SK-N-SH (cell line): Measurements from ENCODE around the gene SYT1.

Experiments
- ELF1 ChIP-seq: IDR thresholded peaks from 2 replicates; pipeline ENCODE4 v1.4.0; 2012
- EP300 ChIP-seq, 2 experiments: IDR thresholded peaks; 2 replicates each; pipeline versions ENCODE4 v1.4.0 to v1.6.1; 2012; ENCODE audit warnings: borderline replicate concordance in 1 of 2, low read depth in 1 of 2, low read length in 1 of 2
- EZH2phosphoT487 ChIP-seq: fragments of 200-600 bp; sonication (generic); IDR thresholded peaks from 2 replicates; pipeline ENCODE4 v1.6.1; 2017; ENCODE audit warnings: low read depth, mixed run types, mild to moderate bottlenecking, antibody characterized with exemption, moderate library complexity, borderline replicate concordance
- FOSL2 ChIP-seq: IDR thresholded peaks from 2 replicates; pipeline ENCODE4 v1.4.0; 2012; ENCODE audit warnings: low read depth, mild to moderate bottlenecking, moderate library complexity, borderline replicate concordance
- FOXJ3 ChIP-seq: sonication (generic); formaldehyde crosslinking; IDR thresholded peaks from 2 replicates; pipeline ENCODE4 v1.5.1; 2020; ENCODE audit warnings: mild to moderate bottlenecking, missing genetic modification reagents
- NFIC ChIP-seq: IDR thresholded peaks from 2 replicates; pipeline ENCODE4 v1.4.0; 2012; ENCODE audit warnings: borderline replicate concordance
- POLR2AphosphoS5 ChIP-seq: IDR thresholded peaks from 2 replicates; pipeline ENCODE4 v1.6.1; 2012; ENCODE audit warnings: low read depth, low read length
- RAD21 ChIP-seq: IDR thresholded peaks from 2 replicates; pipeline ENCODE4 v1.6.1; 2012; ENCODE audit warnings: mild to moderate bottlenecking, low read length
- SMC3 ChIP-seq: IDR thresholded peaks from 2 replicates; pipeline ENCODE4 v1.6.1; 2012; ENCODE audit warnings: low read depth, low read length, improper control_type of control experiment
- TAF1 ChIP-seq: IDR thresholded peaks from 2 replicates; pipeline ENCODE4 v1.6.1; 2012; ENCODE audit warnings: low read depth, mild to moderate bottlenecking, low read length, moderate library complexity, borderline replicate concordance
- TEAD4 ChIP-seq: IDR thresholded peaks from 2 replicates; pipeline ENCODE4 v1.4.0; 2012; ENCODE audit warnings: mild to moderate bottlenecking, borderline replicate concordance; ENCODE audit not compliant: insufficient read depth
- TF ChIP-seq, protein P1 (sequence below): fragments of 200-600 bp; sonication (generic); IDR thresholded peaks from 2 replicates; pipeline ENCODE4 v1.6.1; 2017; ENCODE audit warnings: antibody characterized with exemption, mild to moderate bottlenecking, moderate library complexity
- TF ChIP-seq, protein P2 (sequence below): fragments of 150-350 bp; IDR thresholded peaks from 2 replicates; pipeline ENCODE4 v1.6.1; 2017; ENCODE audit warnings: antibody characterized with exemption, low read length, low read depth, borderline replicate concordance
- TF ChIP-seq, protein P3 (sequence below): IDR thresholded peaks from 2 replicates; pipeline ENCODE4; 2012

DNA sequence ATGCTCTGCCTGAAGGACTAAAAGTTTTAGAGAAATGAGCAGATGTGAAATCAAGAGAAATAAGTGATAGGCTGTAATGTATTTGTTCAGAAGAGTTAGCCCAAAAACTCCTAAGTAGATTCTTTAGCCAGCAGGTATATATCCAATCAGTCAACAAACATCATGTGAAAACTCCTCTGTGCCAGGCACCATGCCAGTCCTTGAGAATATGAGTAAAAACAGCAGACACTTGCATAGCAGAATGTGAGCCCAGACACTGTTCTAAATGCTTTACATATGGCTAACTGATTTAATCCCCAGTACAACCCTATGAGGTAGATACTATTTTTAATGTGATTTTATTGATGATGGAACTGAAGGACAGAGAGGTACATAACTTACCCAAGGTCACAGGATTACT is 496.4 kb downstream of the SYT1 start:
- TF ChIP-seq POLR2AphosphoS5, result no peak
- TF ChIP-seq, protein P1, sequence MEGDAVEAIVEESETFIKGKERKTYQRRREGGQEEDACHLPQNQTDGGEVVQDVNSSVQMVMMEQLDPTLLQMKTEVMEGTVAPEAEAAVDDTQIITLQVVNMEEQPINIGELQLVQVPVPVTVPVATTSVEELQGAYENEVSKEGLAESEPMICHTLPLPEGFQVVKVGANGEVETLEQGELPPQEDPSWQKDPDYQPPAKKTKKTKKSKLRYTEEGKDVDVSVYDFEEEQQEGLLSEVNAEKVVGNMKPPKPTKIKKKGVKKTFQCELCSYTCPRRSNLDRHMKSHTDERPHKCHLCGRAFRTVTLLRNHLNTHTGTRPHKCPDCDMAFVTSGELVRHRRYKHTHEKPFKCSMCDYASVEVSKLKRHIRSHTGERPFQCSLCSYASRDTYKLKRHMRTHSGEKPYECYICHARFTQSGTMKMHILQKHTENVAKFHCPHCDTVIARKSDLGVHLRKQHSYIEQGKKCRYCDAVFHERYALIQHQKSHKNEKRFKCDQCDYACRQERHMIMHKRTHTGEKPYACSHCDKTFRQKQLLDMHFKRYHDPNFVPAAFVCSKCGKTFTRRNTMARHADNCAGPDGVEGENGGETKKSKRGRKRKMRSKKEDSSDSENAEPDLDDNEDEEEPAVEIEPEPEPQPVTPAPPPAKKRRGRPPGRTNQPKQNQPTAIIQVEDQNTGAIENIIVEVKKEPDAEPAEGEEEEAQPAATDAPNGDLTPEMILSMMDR, result no peak
- TF ChIP-seq TAF1, result no peak
- no peak for TF ChIP-seq EZH2phosphoT487
- no peak for TF ChIP-seq FOSL2
- no peak for TF ChIP-seq RAD21
- no peak for TF ChIP-seq NFIC
- TF ChIP-seq, protein P2, sequence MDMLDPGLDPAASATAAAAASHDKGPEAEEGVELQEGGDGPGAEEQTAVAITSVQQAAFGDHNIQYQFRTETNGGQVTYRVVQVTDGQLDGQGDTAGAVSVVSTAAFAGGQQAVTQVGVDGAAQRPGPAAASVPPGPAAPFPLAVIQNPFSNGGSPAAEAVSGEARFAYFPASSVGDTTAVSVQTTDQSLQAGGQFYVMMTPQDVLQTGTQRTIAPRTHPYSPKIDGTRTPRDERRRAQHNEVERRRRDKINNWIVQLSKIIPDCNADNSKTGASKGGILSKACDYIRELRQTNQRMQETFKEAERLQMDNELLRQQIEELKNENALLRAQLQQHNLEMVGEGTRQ, result no peak
- no peak for TF ChIP-seq ELF1
- TF ChIP-seq, protein P3, sequence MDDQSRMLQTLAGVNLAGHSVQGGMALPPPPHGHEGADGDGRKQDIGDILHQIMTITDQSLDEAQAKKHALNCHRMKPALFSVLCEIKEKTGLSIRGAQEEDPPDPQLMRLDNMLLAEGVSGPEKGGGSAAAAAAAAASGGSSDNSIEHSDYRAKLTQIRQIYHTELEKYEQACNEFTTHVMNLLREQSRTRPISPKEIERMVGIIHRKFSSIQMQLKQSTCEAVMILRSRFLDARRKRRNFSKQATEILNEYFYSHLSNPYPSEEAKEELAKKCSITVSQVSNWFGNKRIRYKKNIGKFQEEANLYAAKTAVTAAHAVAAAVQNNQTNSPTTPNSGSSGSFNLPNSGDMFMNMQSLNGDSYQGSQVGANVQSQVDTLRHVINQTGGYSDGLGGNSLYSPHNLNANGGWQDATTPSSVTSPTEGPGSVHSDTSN, result no peak
- no peak for TF ChIP-seq EP300 (IDR thresholded peaks at IDR 0.05; ENCODE audit: borderline replicate concordance in 1 of 2, low read depth in 1 of 2, low read length in 1 of 2)
- TF ChIP-seq SMC3, result no peak
- no peak for TF ChIP-seq FOXJ3 (CRISPR knock-in tag)
- TF ChIP-seq TEAD4, result no peak
